HCT116 (cell line): Measurements from ENCODE around the gene ASB3. TPM values are rescaled to one million over a fixed set of nuclear protein-coding genes. Genes with fewer than 3 reads are reported as not detected.

Source experiments
- ATAC-seq: fragments of 200-7000 bp; cut with Tn5 transposase; 2 replicates; pipeline ENCODE4 v1.9.1; 2020; ENCODE audit warnings: mild to moderate bottlenecking, moderate library complexity
- BruUV-seq: library from RNA; stranded (reverse); fragments of 400-500 nt; replicated peaks from 2 replicates; lab custom pipeline; 2021; lab: Mats Ljungman, UMichigan
- CTCF ChIA-PET: fragments of 300-600 bp; sonication (Branson Sonifier 250); formaldehyde crosslinking; loops from one replicate; lab custom pipeline; 2021; ENCODE audit warnings: antibody characterized with exemption; lab: Charles Lee
- POLR2A ChIA-PET: fragments of 300-600, 350-600 bp; sonication (Branson Sonifier 250); formaldehyde crosslinking; loops from one replicate; lab custom pipeline; 2021; ENCODE audit warnings: antibody characterized with exemption; lab: Charles Lee
- RAD21 ChIA-PET, 2 experiments: fragments of 300-600 bp; sonication (Branson Sonifier 250); formaldehyde crosslinking; loops; one replicate each; lab custom pipeline; 2023; ENCODE audit warnings: low total read pairs in 2 of 2; ENCODE audit not compliant: uncharacterized antibody in 2 of 2, unreplicated experiment in 2 of 2, low non-redundant PET in 1 of 2; lab: Charles Lee
- DNase-seq: peaks from one replicate; pipeline ENCODE4 v3.0.0-alpha.2; 2010; ENCODE audit warnings: low read depth, low spot score
- H2AFZ ChIP-seq: fragments of 200-600 bp; shearing (Covaris generic), sonication (generic); 2 replicates; pipeline ENCODE4 v1.6.1; 2017; ENCODE audit warnings: low read depth, mixed run types, mixed read lengths, antibody characterized with exemption, low read length; ENCODE audit not compliant: poor library complexity, severe bottlenecking
- H3K27ac ChIP-seq: 2 replicates; pipeline ENCODE4 v1.5.1; 2012; ENCODE audit warnings: low read depth, low read length
- H3K27me3 ChIP-seq: fragments of 200-600 bp; sonication (generic); 2 replicates; pipeline ENCODE4 v1.6.1; 2016; ENCODE audit warnings: mixed run types, low read length, mixed read lengths; ENCODE audit not compliant: insufficient read depth
- H3K36me3 ChIP-seq, 2 experiments: fragments of 200-500 bp in 1 of 2; fragments of 200-600 bp in 1 of 2; sonication (Bioruptor generic) in 1 of 2; sonication (generic) in 1 of 2; 2 replicates each; pipeline versions ENCODE4 v1.5.1 to v1.6.1; 2014 to 2016; ENCODE audit warnings: low read length in 2 of 2, inconsistent platforms in 1 of 2, mixed read lengths in 1 of 2, mixed run types in 1 of 2; ENCODE audit not compliant: insufficient read depth in 2 of 2, control insufficient read depth in 1 of 2
- H3K4me1 ChIP-seq, 2 experiments: fragments of 200-600 bp in 1 of 2; sonication (generic) in 1 of 2; 2 replicates each; pipeline versions ENCODE4 v1.5.1 to v1.6.1; 2012 to 2017; ENCODE audit warnings: low read length in 2 of 2, inconsistent platforms in 1 of 2, mild to moderate bottlenecking in 1 of 2, mixed read lengths in 1 of 2, mixed run types in 1 of 2, moderate library complexity in 1 of 2; ENCODE audit not compliant: insufficient read depth in 2 of 2, control insufficient read depth in 1 of 2
- H3K4me2 ChIP-seq: fragments of 200-600 bp; sonication (generic); 2 replicates; pipeline ENCODE4 v1.6.1; 2017; ENCODE audit warnings: mixed run types, low read length, mixed read lengths
- H3K4me3 ChIP-seq, 2 experiments: fragments of 200-600 bp in 1 of 2; sonication (generic) in 1 of 2; replicated peaks in 1 of 2; 2 replicates each; pipeline ENCODE4 v1.5.1; 2011 to 2016; ENCODE audit warnings: low read length in 2 of 2, control low read depth in 1 of 2, low read depth in 1 of 2, mild to moderate bottlenecking in 1 of 2, mixed read lengths in 1 of 2, mixed run types in 1 of 2
- H3K79me2 ChIP-seq: fragments of 200-600 bp; sonication (generic); 2 replicates; pipeline ENCODE4 v1.6.1; 2017; ENCODE audit warnings: mild to moderate bottlenecking, mixed run types, low read length, moderate library complexity, mixed read lengths; ENCODE audit not compliant: insufficient read depth
- H3K9ac ChIP-seq: fragments of 200-600 bp; sonication (generic); 2 replicates; pipeline ENCODE4 v1.6.1; 2016; ENCODE audit warnings: low read length, mixed read lengths
- H3K9me2 ChIP-seq: fragments of 200-600 bp; sonication (generic), shearing (Covaris generic); 2 replicates; pipeline ENCODE4 v1.6.1; 2017; ENCODE audit warnings: mixed run types, mild to moderate bottlenecking, moderate library complexity; ENCODE audit not compliant: insufficient read depth
- H3K9me3 ChIP-seq, 2 experiments: fragments of 200-500 bp in 1 of 2; fragments of 200-600 bp in 1 of 2; sonication (Bioruptor generic) in 1 of 2; sonication (generic) in 1 of 2; 2 replicates each; pipeline ENCODE4 v1.6.1; 2014 to 2017; ENCODE audit warnings: low read length in 2 of 2, mixed read lengths in 2 of 2, inconsistent platforms in 1 of 2, low read depth in 1 of 2, mild to moderate bottlenecking in 1 of 2, mixed run types in 1 of 2, moderate library complexity in 1 of 2; ENCODE audit not compliant: control insufficient read depth in 1 of 2, insufficient read depth in 1 of 2
- H4K20me1 ChIP-seq: fragments of 200-600 bp; sonication (generic), shearing (Covaris generic); 2 replicates; pipeline ENCODE4 v1.6.1; 2017; ENCODE audit warnings: mixed run types, mild to moderate bottlenecking, moderate library complexity; ENCODE audit not compliant: insufficient read depth
- CBX3 ChIP-seq: IDR thresholded peaks from 2 replicates; pipeline ENCODE4 v1.6.1; 2012; ENCODE audit warnings: low read depth
- CEBPB ChIP-seq: IDR thresholded peaks from 2 replicates; pipeline ENCODE4 v1.6.1; 2012; ENCODE audit warnings: low read depth
- CTCF ChIP-seq, 3 experiments: fragments of 200-600 bp in 1 of 3; sonication (generic) in 1 of 3; IDR thresholded peaks in 2 of 3; conservative IDR thresholded peaks in 1 of 3; 2 replicates each; pipeline ENCODE4 v1.5.1; 2012 to 2017; ENCODE audit warnings: low read depth in 2 of 3, low read length in 2 of 3, antibody characterized with exemption in 1 of 3, borderline replicate concordance in 1 of 3, control low read depth in 1 of 3, mild to moderate bottlenecking in 1 of 3, mixed read lengths in 1 of 3, mixed run types in 1 of 3, moderate library complexity in 1 of 3; ENCODE audit not compliant: insufficient read depth in 1 of 3
- EGR1 ChIP-seq: IDR thresholded peaks from 2 replicates; pipeline ENCODE4 v1.6.1; 2012; ENCODE audit warnings: low read depth
- ELF1 ChIP-seq: IDR thresholded peaks from 2 replicates; pipeline ENCODE4 v1.6.1; 2012; ENCODE audit warnings: low read depth, borderline replicate concordance
- EZH2 ChIP-seq: fragments of 200-600 bp; sonication (generic); IDR thresholded peaks from 2 replicates; pipeline ENCODE4 v1.6.1; 2017; ENCODE audit warnings: antibody characterized with exemption, mixed run types
- EZH2phosphoT487 ChIP-seq: fragments of 200-600 bp; IDR thresholded peaks from 2 replicates; pipeline ENCODE4 v1.6.1; 2018; ENCODE audit warnings: antibody characterized with exemption, borderline replicate concordance
- FOSL1 ChIP-seq: IDR thresholded peaks from 2 replicates; pipeline ENCODE4 v1.6.1; 2012; ENCODE audit warnings: low read depth
- JUND ChIP-seq: IDR thresholded peaks from 2 replicates; pipeline ENCODE4 v1.6.1; 2012
- POLR2A ChIP-seq: IDR thresholded peaks from 2 replicates; pipeline ENCODE4 v1.7.0; 2011; ENCODE audit warnings: borderline replicate concordance; ENCODE audit not compliant: insufficient read depth, insufficient read length; ENCODE audit errors: extremely low read depth
- RAD21 ChIP-seq: IDR thresholded peaks from 2 replicates; pipeline ENCODE4 v1.6.1; 2012; ENCODE audit warnings: low read depth, mild to moderate bottlenecking
- REST ChIP-seq: IDR thresholded peaks from 2 replicates; pipeline ENCODE4 v1.6.1; 2012; ENCODE audit warnings: low read depth
- SIN3A ChIP-seq: IDR thresholded peaks from 2 replicates; pipeline ENCODE4 v1.6.1; 2012; ENCODE audit warnings: low read depth
- SP1 ChIP-seq: IDR thresholded peaks from 2 replicates; pipeline ENCODE4 v1.6.1; 2012; ENCODE audit warnings: low read depth
- SRF ChIP-seq: IDR thresholded peaks from 2 replicates; pipeline ENCODE4 v1.6.1; 2012; ENCODE audit warnings: low read depth
- TCF7L2 ChIP-seq: IDR thresholded peaks from 2 replicates; pipeline ENCODE4 v1.7.0; 2011; ENCODE audit warnings: borderline replicate concordance, inconsistent platforms; ENCODE audit not compliant: insufficient read depth, insufficient read length; ENCODE audit errors: extremely low read depth
- YY1 ChIP-seq: IDR thresholded peaks from 2 replicates; pipeline ENCODE4 v1.6.1; 2011; ENCODE audit warnings: low read length, low read depth, moderate library complexity, mild to moderate bottlenecking; ENCODE audit not compliant: insufficient replicate concordance; ENCODE audit errors: extremely low read depth
- ZNF274 ChIP-seq: fragments of 200-500 bp; sonication (Bioruptor generic); IDR thresholded peaks from 2 replicates; pipeline ENCODE4 v1.6.1; 2014; ENCODE audit warnings: mild to moderate bottlenecking, low read depth, low read length, inconsistent platforms
- intact Hi-C: fragments of 100-400 bp; cut with micrococcal nuclease; formaldehyde crosslinking; loops from 2 replicates; pipeline ENCODE4 v1.10.0; 2022
- total RNA-seq: library from RNA; stranded (reverse); gene quantifications from one replicate; pipeline ENCODE4 v1.2.1, GENCODE V29; 2021; ENCODE audit not compliant: unreplicated experiment
- TF ChIP-seq, protein P1 (sequence below): IDR thresholded peaks from 2 replicates; pipeline ENCODE4 v1.6.1; 2012
- TF ChIP-seq, protein P2 (sequence below): IDR thresholded peaks from 2 replicates; pipeline ENCODE4 v1.6.1; 2011; ENCODE audit warnings: mild to moderate bottlenecking, low read length, moderate library complexity; ENCODE audit not compliant: insufficient replicate concordance; ENCODE audit errors: extremely low read depth

The ASB3 gene
- total RNA-seq, 1 experiment from 2014 or later, result 17.3 TPM

GRCh38 chr2:53801547-53801946 lies 14.8 kb upstream of the ASB3 start:
- no peaks in the 10 kb centered on the region for H3K27me3 ChIP-seq
- ChIA-PET POLR2A (no interaction called here), RAD21 (no interaction called here), CTCF (no interaction called here)
- no TSS peak for BruUV-seq
- H2AFZ ChIP-seq, result no peak overlapping the region
- H3K9ac ChIP-seq, result no peak overlapping the region
- H3K79me2 ChIP-seq, result no peaks in the 10 kb centered on the region
- intact Hi-C loops, result no loop called here
- ATAC-seq (no peak), DNase-seq (no peak)
- H3K4me2 ChIP-seq, result no peak overlapping the region
- H3K9me2 ChIP-seq, result no peaks in the 10 kb centered on the region
- H3K36me3 ChIP-seq, result peaks cover 0 to 14% of the 10 kb centered on the region in 2 experiments; a peak in 2 of 4 replicates
- no peak for TF ChIP-seq JUND
- no peak for TF ChIP-seq RAD21
- no peak for TF ChIP-seq REST
- no peak for TF ChIP-seq ELF1
- no peak for TF ChIP-seq SIN3A
- TF ChIP-seq EZH2, result no peak
- TF ChIP-seq, protein P1, sequence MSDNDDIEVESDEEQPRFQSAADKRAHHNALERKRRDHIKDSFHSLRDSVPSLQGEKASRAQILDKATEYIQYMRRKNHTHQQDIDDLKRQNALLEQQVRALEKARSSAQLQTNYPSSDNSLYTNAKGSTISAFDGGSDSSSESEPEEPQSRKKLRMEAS, result no peak
- TF ChIP-seq EGR1, result no peak
- TF ChIP-seq POLR2A, result no peak
- no peak for TF ChIP-seq SRF
- TF ChIP-seq, protein P2, sequence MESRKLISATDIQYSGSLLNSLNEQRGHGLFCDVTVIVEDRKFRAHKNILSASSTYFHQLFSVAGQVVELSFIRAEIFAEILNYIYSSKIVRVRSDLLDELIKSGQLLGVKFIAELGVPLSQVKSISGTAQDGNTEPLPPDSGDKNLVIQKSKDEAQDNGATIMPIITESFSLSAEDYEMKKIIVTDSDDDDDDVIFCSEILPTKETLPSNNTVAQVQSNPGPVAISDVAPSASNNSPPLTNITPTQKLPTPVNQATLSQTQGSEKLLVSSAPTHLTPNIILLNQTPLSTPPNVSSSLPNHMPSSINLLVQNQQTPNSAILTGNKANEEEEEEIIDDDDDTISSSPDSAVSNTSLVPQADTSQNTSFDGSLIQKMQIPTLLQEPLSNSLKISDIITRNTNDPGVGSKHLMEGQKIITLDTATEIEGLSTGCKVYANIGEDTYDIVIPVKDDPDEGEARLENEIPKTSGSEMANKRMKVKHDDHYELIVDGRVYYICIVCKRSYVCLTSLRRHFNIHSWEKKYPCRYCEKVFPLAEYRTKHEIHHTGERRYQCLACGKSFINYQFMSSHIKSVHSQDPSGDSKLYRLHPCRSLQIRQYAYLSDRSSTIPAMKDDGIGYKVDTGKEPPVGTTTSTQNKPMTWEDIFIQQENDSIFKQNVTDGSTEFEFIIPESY, result no peak
- TF ChIP-seq YY1, result no peak
- TF ChIP-seq SP1, result no peak
- no peak for TF ChIP-seq EZH2phosphoT487
- no peak for TF ChIP-seq ZNF274
- no peak for TF ChIP-seq TCF7L2
- no peak for TF ChIP-seq FOSL1
- no peak for TF ChIP-seq CBX3
- no peak for TF ChIP-seq CTCF (IDR thresholded peaks at IDR 0.05 in 2 of 3, conservative IDR thresholded peaks at IDR 0.05 in 1 of 3; ENCODE audit: borderline replicate concordance in 1 of 3, insufficient read depth in 1 of 3, low read depth in 2 of 3, low read length in 2 of 3)
- TF ChIP-seq CEBPB, result no peak
- no peaks in the 10 kb centered on the region for H3K9me3 ChIP-seq
- H3K4me1 ChIP-seq, result no peaks in the 10 kb centered on the region
- no peak overlapping the region for H3K4me3 ChIP-seq
- H3K27ac ChIP-seq, result no peak overlapping the region
- no peaks in the 10 kb centered on the region for H4K20me1 ChIP-seq
